ENCODE data around the gene BUB3. TPM values are rescaled to one million over a fixed set of nuclear protein-coding genes. Genes with fewer than 3 reads are reported as not detected.

The BUB3 gene
- total and polyA plus RNA-seq, 2 of the 13 experiments (the other 11 are each of a cell fraction or from before 2014, with no cell fraction given), result 174 to 188 TPM

DNA sequence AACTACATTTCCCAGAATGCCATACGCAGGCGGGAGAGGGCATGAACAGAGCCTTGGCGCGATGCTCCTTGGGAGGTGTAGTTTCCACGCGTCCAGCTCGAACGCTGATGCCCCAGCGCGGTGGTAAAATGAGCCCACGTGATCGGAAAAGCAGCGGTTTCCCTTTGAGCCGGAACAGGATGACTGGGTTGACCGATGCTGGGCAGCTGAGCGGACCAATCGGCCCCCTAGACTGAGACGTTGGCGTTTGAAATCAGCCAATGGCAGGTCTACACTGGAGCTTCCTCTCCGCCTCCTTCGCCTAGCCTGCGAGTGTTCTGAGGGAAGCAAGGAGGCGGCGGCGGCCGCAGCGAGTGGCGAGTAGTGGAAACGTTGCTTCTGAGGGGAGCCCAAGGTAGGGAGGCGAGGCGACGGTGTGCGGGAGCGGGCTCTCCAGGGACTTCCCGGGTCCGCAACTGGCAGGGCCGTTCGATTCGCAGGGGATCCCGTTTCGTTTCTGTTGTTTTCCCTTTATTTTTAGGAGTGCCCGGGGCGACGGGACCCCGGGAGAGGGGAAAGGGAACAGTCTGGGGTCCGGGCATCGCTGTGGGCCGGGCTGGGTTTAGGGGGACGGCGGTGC is at the start of gene BUB3 (continued):
- TF ChIP-seq, protein P1, sequence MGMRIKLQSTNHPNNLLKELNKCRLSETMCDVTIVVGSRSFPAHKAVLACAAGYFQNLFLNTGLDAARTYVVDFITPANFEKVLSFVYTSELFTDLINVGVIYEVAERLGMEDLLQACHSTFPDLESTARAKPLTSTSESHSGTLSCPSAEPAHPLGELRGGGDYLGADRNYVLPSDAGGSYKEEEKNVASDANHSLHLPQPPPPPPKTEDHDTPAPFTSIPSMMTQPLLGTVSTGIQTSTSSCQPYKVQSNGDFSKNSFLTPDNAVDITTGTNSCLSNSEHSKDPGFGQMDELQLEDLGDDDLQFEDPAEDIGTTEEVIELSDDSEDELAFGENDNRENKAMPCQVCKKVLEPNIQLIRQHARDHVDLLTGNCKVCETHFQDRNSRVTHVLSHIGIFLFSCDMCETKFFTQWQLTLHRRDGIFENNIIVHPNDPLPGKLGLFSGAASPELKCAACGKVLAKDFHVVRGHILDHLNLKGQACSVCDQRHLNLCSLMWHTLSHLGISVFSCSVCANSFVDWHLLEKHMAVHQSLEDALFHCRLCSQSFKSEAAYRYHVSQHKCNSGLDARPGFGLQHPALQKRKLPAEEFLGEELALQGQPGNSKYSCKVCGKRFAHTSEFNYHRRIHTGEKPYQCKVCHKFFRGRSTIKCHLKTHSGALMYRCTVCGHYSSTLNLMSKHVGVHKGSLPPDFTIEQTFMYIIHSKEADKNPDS (CRISPR knock-in tag; IDR thresholded peaks at IDR 0.05), result no peak
- TF ChIP-seq ZNF329 (CRISPR knock-in tag; IDR thresholded peaks at IDR 0.05; ENCODE audit: low read depth), result no peak
- peak; percentile 9; the same call in 1 of the 2 replicates for TF ChIP-seq SOX5 (CRISPR knock-in tag; IDR thresholded peaks at IDR 0.05; ENCODE audit: borderline replicate concordance)
- TF ChIP-seq, protein P2, sequence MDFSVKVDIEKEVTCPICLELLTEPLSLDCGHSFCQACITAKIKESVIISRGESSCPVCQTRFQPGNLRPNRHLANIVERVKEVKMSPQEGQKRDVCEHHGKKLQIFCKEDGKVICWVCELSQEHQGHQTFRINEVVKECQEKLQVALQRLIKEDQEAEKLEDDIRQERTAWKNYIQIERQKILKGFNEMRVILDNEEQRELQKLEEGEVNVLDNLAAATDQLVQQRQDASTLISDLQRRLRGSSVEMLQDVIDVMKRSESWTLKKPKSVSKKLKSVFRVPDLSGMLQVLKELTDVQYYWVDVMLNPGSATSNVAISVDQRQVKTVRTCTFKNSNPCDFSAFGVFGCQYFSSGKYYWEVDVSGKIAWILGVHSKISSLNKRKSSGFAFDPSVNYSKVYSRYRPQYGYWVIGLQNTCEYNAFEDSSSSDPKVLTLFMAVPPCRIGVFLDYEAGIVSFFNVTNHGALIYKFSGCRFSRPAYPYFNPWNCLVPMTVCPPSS (IDR thresholded peaks at IDR 0.05), result no peak
- TF ChIP-seq CREM (IDR thresholded peaks at IDR 0.05), result peak; percentile 99
- 0 out of 2 replicates have a peak, but pooled peaks have one; percentile 15 for TF ChIP-seq CREM (CRISPR knock-in tag; IDR thresholded peaks at IDR 0.05)
- no peak for TF ChIP-seq SIX1 (CRISPR knock-in tag; IDR thresholded peaks at IDR 0.05; ENCODE audit: borderline replicate concordance)
- TF ChIP-seq REPIN1 (CRISPR knock-in tag; IDR thresholded peaks at IDR 0.05; ENCODE audit: borderline replicate concordance, low read depth), result no peak
- 0 out of 4 replicates have a peak, but pooled peaks of 1 of the 2 experiments have one; percentile 9 for TF ChIP-seq EP300 (IDR thresholded peaks at IDR 0.05; ENCODE audit: low read depth in 2 of 2, low read length in 2 of 2)
- TF ChIP-seq EP300 (CRISPR knock-in tag; IDR thresholded peaks at IDR 0.05; ENCODE audit: borderline replicate concordance), result 0 out of 2 replicates have a peak, but pooled peaks have one; percentile 35
- peak; percentile 69 for TF ChIP-seq XRCC5 (optimal IDR thresholded peaks at IDR 0.05; ENCODE audit: low read length)
- no peak for TF ChIP-seq SMAD9 (CRISPR knock-in tag; IDR thresholded peaks at IDR 0.05)
- TF ChIP-seq ZNF781 (CRISPR knock-in tag; IDR thresholded peaks at IDR 0.05; ENCODE audit: borderline replicate concordance, not compliant biosample characterization), result no peak
- TF ChIP-seq SNRNP70 (IDR thresholded peaks at IDR 0.05; ENCODE audit: low read depth, low read length), result no peak
- no peak for TF ChIP-seq MED13 (CRISPR knock-in tag; IDR thresholded peaks at IDR 0.05)
- TF ChIP-seq, protein P3, sequence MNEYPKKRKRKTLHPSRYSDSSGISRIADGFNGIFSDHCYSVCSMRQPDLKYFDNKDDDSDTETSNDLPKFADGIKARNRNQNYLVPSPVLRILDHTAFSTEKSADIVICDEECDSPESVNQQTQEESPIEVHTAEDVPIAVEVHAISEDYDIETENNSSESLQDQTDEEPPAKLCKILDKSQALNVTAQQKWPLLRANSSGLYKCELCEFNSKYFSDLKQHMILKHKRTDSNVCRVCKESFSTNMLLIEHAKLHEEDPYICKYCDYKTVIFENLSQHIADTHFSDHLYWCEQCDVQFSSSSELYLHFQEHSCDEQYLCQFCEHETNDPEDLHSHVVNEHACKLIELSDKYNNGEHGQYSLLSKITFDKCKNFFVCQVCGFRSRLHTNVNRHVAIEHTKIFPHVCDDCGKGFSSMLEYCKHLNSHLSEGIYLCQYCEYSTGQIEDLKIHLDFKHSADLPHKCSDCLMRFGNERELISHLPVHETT (CRISPR knock-in tag; conservative IDR thresholded peaks at IDR 0.05), result peak; percentile 63; the same call in 1 of the 2 replicates
- no peak for TF ChIP-seq RARG (CRISPR knock-in tag; IDR thresholded peaks at IDR 0.05; ENCODE audit: low read depth)
- TF ChIP-seq, protein P4, sequence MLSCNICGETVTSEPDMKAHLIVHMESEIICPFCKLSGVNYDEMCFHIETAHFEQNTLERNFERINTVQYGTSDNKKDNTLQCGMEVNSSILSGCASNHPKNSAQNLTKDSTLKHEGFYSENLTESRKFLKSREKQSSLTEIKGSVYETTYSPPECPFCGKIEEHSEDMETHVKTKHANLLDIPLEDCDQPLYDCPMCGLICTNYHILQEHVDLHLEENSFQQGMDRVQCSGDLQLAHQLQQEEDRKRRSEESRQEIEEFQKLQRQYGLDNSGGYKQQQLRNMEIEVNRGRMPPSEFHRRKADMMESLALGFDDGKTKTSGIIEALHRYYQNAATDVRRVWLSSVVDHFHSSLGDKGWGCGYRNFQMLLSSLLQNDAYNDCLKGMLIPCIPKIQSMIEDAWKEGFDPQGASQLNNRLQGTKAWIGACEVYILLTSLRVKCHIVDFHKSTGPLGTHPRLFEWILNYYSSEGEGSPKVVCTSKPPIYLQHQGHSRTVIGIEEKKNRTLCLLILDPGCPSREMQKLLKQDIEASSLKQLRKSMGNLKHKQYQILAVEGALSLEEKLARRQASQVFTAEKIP (CRISPR knock-in tag; IDR thresholded peaks at IDR 0.05; ENCODE audit: borderline replicate concordance), result no peak
- TF ChIP-seq, protein P5, sequence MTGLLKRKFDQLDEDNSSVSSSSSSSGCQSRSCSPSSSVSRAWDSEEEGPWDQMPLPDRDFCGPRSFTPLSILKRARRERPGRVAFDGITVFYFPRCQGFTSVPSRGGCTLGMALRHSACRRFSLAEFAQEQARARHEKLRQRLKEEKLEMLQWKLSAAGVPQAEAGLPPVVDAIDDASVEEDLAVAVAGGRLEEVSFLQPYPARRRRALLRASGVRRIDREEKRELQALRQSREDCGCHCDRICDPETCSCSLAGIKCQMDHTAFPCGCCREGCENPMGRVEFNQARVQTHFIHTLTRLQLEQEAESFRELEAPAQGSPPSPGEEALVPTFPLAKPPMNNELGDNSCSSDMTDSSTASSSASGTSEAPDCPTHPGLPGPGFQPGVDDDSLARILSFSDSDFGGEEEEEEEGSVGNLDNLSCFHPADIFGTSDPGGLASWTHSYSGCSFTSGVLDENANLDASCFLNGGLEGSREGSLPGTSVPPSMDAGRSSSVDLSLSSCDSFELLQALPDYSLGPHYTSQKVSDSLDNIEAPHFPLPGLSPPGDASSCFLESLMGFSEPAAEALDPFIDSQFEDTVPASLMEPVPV (CRISPR knock-in tag; IDR thresholded peaks at IDR 0.05), result peak; percentile 39; the same call in 1 of the 2 replicates
- no peak for TF ChIP-seq CBX2 (IDR thresholded peaks at IDR 0.05; ENCODE audit: low read depth, low read length)
- no peak for TF ChIP-seq CBX2 (CRISPR knock-in tag; IDR thresholded peaks at IDR 0.05; ENCODE audit: low read depth)
- TF ChIP-seq PAF1 (CRISPR knock-in tag; IDR thresholded peaks at IDR 0.05), result no peak
- TF ChIP-seq MAFG (CRISPR knock-in tag; IDR thresholded peaks at IDR 0.05), result no peak

Data from HepG2 (cell line).